Gastroesophageal sphincter (tissue), 3 donors: ENCODE results near the gene PRPF6.

Experiments
- EP300 ChIP-seq: sonication (generic); formaldehyde crosslinking; IDR thresholded peaks from one replicate; pipeline ENCODE4 v1.6.1; 2017; ENCODE audit warnings: antibody characterized with exemption, mild to moderate bottlenecking
- POLR2A ChIP-seq, 2 donors: fragments of 450-650 bp; IDR thresholded peaks; one replicate each; pipeline ENCODE4 v1.6.1; 2017; ENCODE audit warnings: antibody characterized with exemption in 2 of 2, mild to moderate bottlenecking in 2 of 2, moderate library complexity in 1 of 2
- TF ChIP-seq, protein P1 (sequence below), 4 experiments: fragments of 200-600 bp in 2 of 4; fragments of 450-650 bp in 2 of 4; sonication (generic) in 1 of 4; IDR thresholded peaks; one replicate each; pipeline ENCODE4 v1.5.1; 2017 to 2019; ENCODE audit warnings: antibody characterized with exemption in 4 of 4, mild to moderate bottlenecking in 2 of 4, moderate library complexity in 2 of 4

DNA sequence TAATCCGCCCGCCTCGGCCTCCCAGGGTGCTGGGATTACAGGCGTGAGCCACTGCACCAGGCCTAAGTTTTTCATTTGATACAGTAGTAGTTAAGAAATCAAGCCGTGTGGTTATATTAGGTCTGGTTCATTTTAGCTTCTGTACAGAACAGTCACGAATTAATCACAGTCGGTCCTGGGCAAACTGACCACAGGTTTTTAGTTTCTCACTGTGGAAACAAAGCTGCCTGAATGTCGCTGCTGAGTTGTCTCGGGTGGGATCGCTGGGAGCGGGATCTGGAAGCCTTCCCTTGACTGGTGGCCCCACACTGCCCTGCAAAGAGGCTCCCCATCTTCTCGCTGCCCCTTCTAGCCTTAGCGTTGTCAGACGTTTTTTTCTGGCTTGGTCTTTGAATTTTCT lies 43.3 kb upstream of the PRPF6 start:
- TF ChIP-seq, protein P1, sequence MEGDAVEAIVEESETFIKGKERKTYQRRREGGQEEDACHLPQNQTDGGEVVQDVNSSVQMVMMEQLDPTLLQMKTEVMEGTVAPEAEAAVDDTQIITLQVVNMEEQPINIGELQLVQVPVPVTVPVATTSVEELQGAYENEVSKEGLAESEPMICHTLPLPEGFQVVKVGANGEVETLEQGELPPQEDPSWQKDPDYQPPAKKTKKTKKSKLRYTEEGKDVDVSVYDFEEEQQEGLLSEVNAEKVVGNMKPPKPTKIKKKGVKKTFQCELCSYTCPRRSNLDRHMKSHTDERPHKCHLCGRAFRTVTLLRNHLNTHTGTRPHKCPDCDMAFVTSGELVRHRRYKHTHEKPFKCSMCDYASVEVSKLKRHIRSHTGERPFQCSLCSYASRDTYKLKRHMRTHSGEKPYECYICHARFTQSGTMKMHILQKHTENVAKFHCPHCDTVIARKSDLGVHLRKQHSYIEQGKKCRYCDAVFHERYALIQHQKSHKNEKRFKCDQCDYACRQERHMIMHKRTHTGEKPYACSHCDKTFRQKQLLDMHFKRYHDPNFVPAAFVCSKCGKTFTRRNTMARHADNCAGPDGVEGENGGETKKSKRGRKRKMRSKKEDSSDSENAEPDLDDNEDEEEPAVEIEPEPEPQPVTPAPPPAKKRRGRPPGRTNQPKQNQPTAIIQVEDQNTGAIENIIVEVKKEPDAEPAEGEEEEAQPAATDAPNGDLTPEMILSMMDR (IDR thresholded peaks at IDR 0.05): no peak
- TF ChIP-seq POLR2A (IDR thresholded peaks at IDR 0.05) (no peak), EP300 (no peak)
